Stimulated activated CD4-positive, alpha-beta T cell treated with anti-CD3 and anti-CD28 coated beads, Interleukin-2, amount 100 ng/mL, for 4 hours (primary cell): Measurements from ENCODE around the gene DDO.
"Not testable (repeated sequence)": the region's sequence is repeated elsewhere in the genome, so short reads cannot be mapped to it uniquely, and the experiment has no call there.

Source experiments
- DNase-seq: peaks from one replicate; pipeline ENCODE4 v3.0.0-alpha.2; 2020; ENCODE audit warnings: low read depth

DDO gene

GRCh38 chr6:110366975-110367374 is 48.4 kb downstream of the DDO start:
- no peak for DNase-seq

- DNase-seq = no peak
These were observed 49.1 kb downstream of the DDO start for GRCh38 chr6:110366256-110366655.

- DNase-seq = no peak
These were observed 50.8 kb downstream of the DDO start for GRCh38 chr6:110364364-110365105.

- no peak for DNase-seq
These were observed 51.6 kb downstream of the DDO start for GRCh38 chr6:110363748-110364147.

GRCh38 chr6:110360676-110361075 is 54.7 kb downstream of the DDO start:
- DNase-seq = no peak

- no peak for DNase-seq
These were observed 55.8 kb downstream of the DDO start for GRCh38 chr6:110359556-110359955.

GRCh38 chr6:110358553-110359160 is 56.7 kb downstream of the DDO start:
- DNase-seq = no peak

GRCh38 chr6:110357664-110358552 is 57.5 kb downstream of the DDO start, which contains the start of gene METTL24:
TSS of gene METTL24 (minus strand) at chr6:110358349. CDS start at chr6:110358272, 77 bp downstream.
- DNase-seq = no peak

- DNase-seq = no peak
These were observed 58.1 kb downstream of the DDO start for GRCh38 chr6:110357298-110357663.

GRCh38 chr6:110356778-110357177 is 58.6 kb downstream of the DDO start:
- DNase-seq = no peak

- no peak for DNase-seq
These were observed 59.6 kb downstream of the DDO start for GRCh38 chr6:110355727-110356126.

- no peak for DNase-seq
These were observed 60.4 kb downstream of the DDO start for GRCh38 chr6:110355022-110355421.

- no peak for DNase-seq
These were observed 61.2 kb downstream of the DDO start for GRCh38 chr6:110354153-110354552.

GRCh38 chr6:110353457-110354001 is 61.8 kb downstream of the DDO start:
- no peak for DNase-seq

- no peak for DNase-seq
These were observed 62.7 kb downstream of the DDO start for GRCh38 chr6:110352563-110353262.

- DNase-seq = no peak
These were observed 63.4 kb downstream of the DDO start for GRCh38 chr6:110351986-110352385.

- no peak for DNase-seq
These were observed 63.8 kb downstream of the DDO start for GRCh38 chr6:110351546-110351945.

- not testable (repeated sequence) for DNase-seq
These were observed 64.8 kb downstream of the DDO start for GRCh38 chr6:110350593-110350992.

- no peak for DNase-seq
These were observed 66.2 kb downstream of the DDO start for GRCh38 chr6:110348961-110349690.

GRCh38 chr6:110345025-110345424 is 70.3 kb downstream of the DDO start:
- no peak for DNase-seq

GRCh38 chr6:110342759-110343158 is 72.6 kb downstream of the DDO start:
- no peak for DNase-seq
